ENCODE results near the gene VWA5B1.
A peak's percentile ranks its signal among the peaks of the same experiment; 100 is the strongest.
"Not testable (repeated sequence)": the region's sequence is repeated elsewhere in the genome, so short reads cannot be mapped to it uniquely, and the experiment has no call there.

VWA5B1 gene

GRCh38 chr1:20281801-20282200 lies 8.9 kb upstream of the VWA5B1 start:
- no peak for DNase-seq

GRCh38 chr1:20282533-20282932 lies 8.1 kb upstream of the VWA5B1 start:
- DNase-seq = no peak

- DNase-seq = no peak
These were observed 6.6 kb upstream of the VWA5B1 start for GRCh38 chr1:20284046-20284445.

GRCh38 chr1:20284625-20285024 lies 6.0 kb upstream of the VWA5B1 start:
- no peak for DNase-seq

GRCh38 chr1:20285510-20285909 lies 5.2 kb upstream of the VWA5B1 start:
- DNase-seq = no peak

GRCh38 chr1:20287696-20288095 lies 3.0 kb upstream of the VWA5B1 start:
- not testable (repeated sequence) for DNase-seq

- no peak for DNase-seq
These were observed 990 bp downstream of the VWA5B1 start for GRCh38 chr1:20291645-20292084.

GRCh38 chr1:20298626-20299025 lies 8.0 kb downstream of the VWA5B1 start:
- no peak for DNase-seq

- no peak for DNase-seq
These were observed 10.9 kb downstream of the VWA5B1 start for GRCh38 chr1:20301463-20302107.

GRCh38 chr1:20302108-20302471 lies 11.4 kb downstream of the VWA5B1 start:
- no peak for DNase-seq

- no peak for DNase-seq
These were observed 16.4 kb downstream of the VWA5B1 start for GRCh38 chr1:20307026-20307425.

- DNase-seq = no peak
These were observed 17.9 kb downstream of the VWA5B1 start for GRCh38 chr1:20308569-20308968.

- no peak for DNase-seq
These were observed 20.6 kb downstream of the VWA5B1 start for GRCh38 chr1:20311289-20311688.

- DNase-seq = no peak
These were observed 21.6 kb downstream of the VWA5B1 start for GRCh38 chr1:20312310-20312709.

GRCh38 chr1:20312818-20313217 lies 22.1 kb downstream of the VWA5B1 start:
- no peak for DNase-seq

- DNase-seq = no peak
These were observed 26.8 kb downstream of the VWA5B1 start for GRCh38 chr1:20317471-20317870.

GRCh38 chr1:20318521-20318920 lies 27.8 kb downstream of the VWA5B1 start:
- no peak for DNase-seq

- DNase-seq = no peak
These were observed 28.3 kb downstream of the VWA5B1 start for GRCh38 chr1:20318971-20319370.

- DNase-seq = no peak
These were observed 29.0 kb downstream of the VWA5B1 start for GRCh38 chr1:20319456-20320220.

GRCh38 chr1:20320704-20321103 lies 30.0 kb downstream of the VWA5B1 start:
- no peak for DNase-seq

- DNase-seq = no peak
These were observed 30.9 kb downstream of the VWA5B1 start for GRCh38 chr1:20321573-20321972.

- DNase-seq = peak; percentile 20
These were observed 31.6 kb downstream of the VWA5B1 start for GRCh38 chr1:20322081-20322824.

GRCh38 chr1:20322825-20323612 lies 32.3 kb downstream of the VWA5B1 start:
- peak; percentile 52 for DNase-seq

Data from CD4-positive, alpha-beta T cell treated with Interleukin-10 for 1 hour (primary cell).